CD4-positive, alpha-beta T cell treated with Interleukin-21 for 1 hour (primary cell): Measurements from ENCODE around the gene SYPL1.
"Not testable (repeated sequence)": the region's sequence is repeated elsewhere in the genome, so short reads cannot be mapped to it uniquely, and the experiment has no call there.

ENCODE experiments used
- DNase-seq: peaks from one replicate; pipeline ENCODE4 v3.0.0-alpha.2; 2020

SYPL1 gene

GRCh38 chr7:106112118-106112971, at the start of gene SYPL1:
TSS of gene SYPL1 (minus strand) at chr7:106112312. CDS start at chr7:106112208, 104 bp downstream.
- DNase-seq: peak; percentile 94

- no peak for DNase-seq
Measured at GRCh38 chr7:106155027-106155426, 42.9 kb upstream of the SYPL1 start.

GRCh38 chr7:106153891-106154449, 41.9 kb upstream of the SYPL1 start:
- peak; percentile 75 for DNase-seq

- no peak for DNase-seq
Measured at GRCh38 chr7:106152313-106152665, 40.2 kb upstream of the SYPL1 start.

GRCh38 chr7:106151459-106152312, 39.6 kb upstream of the SYPL1 start:
- no peak for DNase-seq

- no peak for DNase-seq
Measured at GRCh38 chr7:106143711-106144337, 31.7 kb upstream of the SYPL1 start.

GRCh38 chr7:106142136-106142535, 30.0 kb upstream of the SYPL1 start:
- no peak for DNase-seq

GRCh38 chr7:106140406-106141173, 28.5 kb upstream of the SYPL1 start:
- no peak for DNase-seq

GRCh38 chr7:106139265-106140251, 27.4 kb upstream of the SYPL1 start:
- DNase-seq: no peak

GRCh38 chr7:106138776-106139175, 26.7 kb upstream of the SYPL1 start:
- no peak for DNase-seq

- not testable (repeated sequence) for DNase-seq
Measured at GRCh38 chr7:106138181-106138580, 26.1 kb upstream of the SYPL1 start.

GRCh38 chr7:106134241-106134640, 22.1 kb upstream of the SYPL1 start:
- DNase-seq: no peak

- DNase-seq: no peak
Measured at GRCh38 chr7:106129291-106129690, 17.2 kb upstream of the SYPL1 start.

- DNase-seq: no peak
Measured at GRCh38 chr7:106128836-106129235, 16.7 kb upstream of the SYPL1 start.

- DNase-seq: no peak
Measured at GRCh38 chr7:106127984-106128780, 16.1 kb upstream of the SYPL1 start.

GRCh38 chr7:106126170-106126938, 14.2 kb upstream of the SYPL1 start:
- DNase-seq: peak; percentile 42

- no peak for DNase-seq
Measured at GRCh38 chr7:106125417-106125816, 13.3 kb upstream of the SYPL1 start.

- no peak for DNase-seq
Measured at GRCh38 chr7:106124186-106124585, 12.1 kb upstream of the SYPL1 start.

GRCh38 chr7:106122713-106123112, 10.6 kb upstream of the SYPL1 start:
- no peak for DNase-seq
